Vagina (tissue), 2 donors: ENCODE measurements around the gene INTS1.

Experiments
- CTCF ChIP-seq, 3 experiments: fragments of 450-650 bp in 2 of 3; fragments of 200-600 bp in 1 of 3; sonication (generic) in 1 of 3; IDR thresholded peaks; one replicate each; pipeline ENCODE4 v1.5.1; 2017 to 2019; ENCODE audit warnings: antibody characterized with exemption in 3 of 3, mild to moderate bottlenecking in 2 of 3, moderate library complexity in 2 of 3
- POLR2A ChIP-seq, 2 donors: fragments of 450-650 bp; IDR thresholded peaks; one replicate each; pipeline ENCODE4 v1.6.1; 2017; ENCODE audit warnings: antibody characterized with exemption in 2 of 2, mild to moderate bottlenecking in 2 of 2, moderate library complexity in 2 of 2

GRCh38 chr7:1546274-1546908 lies 42.2 kb upstream of the INTS1 start:
- TF ChIP-seq CTCF (IDR thresholded peaks at IDR 0.05), result no peak
- TF ChIP-seq POLR2A (IDR thresholded peaks at IDR 0.05), result no peak
